Middle frontal gyrus (tissue), 1 donor: ENCODE measurements around the gene NUDT15.
"Not testable (repeated sequence)": the region's sequence is repeated elsewhere in the genome, so short reads cannot be mapped to it uniquely, and the experiment has no call there.

Source experiments
- DNase-seq: peaks from one replicate; pipeline ENCODE4 v3.0.0-alpha.2; 2015; ENCODE audit warnings: low spot score; ENCODE audit errors: extremely low spot score

NUDT15 gene

GRCh38 chr13:48042894-48043293, 5.4 kb downstream of the NUDT15 start:
- DNase-seq, result no peak

- no peak for DNase-seq
These were observed 6.4 kb downstream of the NUDT15 start for GRCh38 chr13:48043789-48044503.

DNA sequence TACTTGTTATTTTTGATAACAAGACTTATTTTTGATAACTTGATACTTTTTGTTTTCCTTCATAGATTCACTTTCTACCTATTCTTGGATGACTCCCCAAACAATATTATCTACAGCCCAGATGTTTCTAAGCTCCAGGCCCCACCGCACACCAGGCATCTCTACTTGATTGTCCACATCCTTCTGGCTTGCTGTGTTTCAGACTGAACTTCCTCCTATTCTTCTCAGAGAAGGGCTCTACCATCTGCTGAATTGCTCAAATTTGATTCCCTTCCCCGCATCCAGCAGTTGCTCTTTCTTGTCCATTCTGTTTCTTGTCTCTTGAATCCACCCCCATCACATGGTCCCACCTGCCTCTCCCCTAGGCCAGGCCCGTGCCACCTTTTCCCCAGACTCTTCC, 13.0 kb downstream of the NUDT15 start:
- no peak for DNase-seq

DNA sequence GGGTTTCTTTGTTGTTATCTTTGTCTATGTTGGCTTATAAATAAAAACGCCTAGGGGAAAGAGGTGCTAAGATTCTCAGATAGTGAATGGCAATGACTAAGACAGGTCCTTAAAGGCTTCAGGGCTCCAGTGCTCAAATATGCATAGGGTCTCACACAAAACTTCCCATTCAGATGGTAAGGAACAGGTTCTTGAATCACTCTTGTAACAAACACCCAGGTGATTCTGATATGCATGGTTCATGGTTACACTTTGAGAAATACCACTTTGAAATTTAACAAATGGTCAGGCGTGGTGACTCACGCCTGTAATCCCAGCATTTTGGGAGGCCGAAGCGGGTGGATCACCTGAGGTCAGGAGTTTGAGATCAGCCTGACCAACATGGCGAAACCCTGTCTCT, 17.1 kb downstream of the NUDT15 start:
- DNase-seq, result no peak

- no peak for DNase-seq
These were observed 18.2 kb downstream of the NUDT15 start for GRCh38 chr13:48055712-48056111.

GRCh38 chr13:48058536-48058935, 21.0 kb downstream of the NUDT15 start:
- DNase-seq, result not testable (repeated sequence)

GRCh38 chr13:48059951-48060350, 22.4 kb downstream of the NUDT15 start:
- DNase-seq, result not testable (repeated sequence)

GRCh38 chr13:48066310-48066989, 28.9 kb downstream of the NUDT15 start:
- no peak for DNase-seq

DNA sequence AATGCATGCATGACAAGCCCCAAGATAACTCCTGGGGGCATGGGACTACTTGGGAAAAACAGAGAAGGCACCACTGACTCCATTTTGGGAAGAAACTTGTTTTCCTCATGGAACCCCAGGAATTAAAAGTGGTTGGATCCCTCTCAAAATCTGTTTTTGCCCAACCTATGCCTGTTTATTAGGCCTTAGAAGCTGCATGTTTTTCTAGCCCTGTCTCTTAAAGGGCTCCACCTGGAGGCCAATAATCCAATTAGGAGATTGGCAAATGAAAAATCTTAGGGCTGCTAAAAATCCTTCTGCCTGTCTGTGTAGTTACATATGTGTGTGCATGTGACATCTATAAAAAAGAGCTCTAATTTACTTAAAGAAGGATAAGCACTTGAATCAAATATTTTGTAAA, 30.5 kb downstream of the NUDT15 start:
- DNase-seq, result no peak

DNA sequence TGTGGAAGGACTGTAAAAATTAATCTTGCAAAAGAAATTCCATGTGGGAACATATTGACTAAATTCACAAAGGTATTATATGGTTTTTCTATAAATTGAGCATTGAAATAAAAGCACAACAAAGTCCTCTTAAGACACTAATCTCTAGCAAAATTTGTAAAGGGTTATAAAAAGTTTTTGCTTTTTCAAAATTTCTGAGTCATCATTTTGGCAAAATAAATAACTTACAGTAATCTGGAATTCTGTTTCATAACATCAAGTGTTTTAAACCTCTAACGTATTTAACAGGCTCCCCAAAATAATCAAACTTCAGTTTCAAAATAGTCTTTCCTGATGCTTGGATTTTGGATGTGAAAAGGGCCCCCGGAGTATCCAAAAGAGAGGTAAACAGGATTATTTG, 31.4 kb downstream of the NUDT15 start:
- DNase-seq, result no peak

DNA sequence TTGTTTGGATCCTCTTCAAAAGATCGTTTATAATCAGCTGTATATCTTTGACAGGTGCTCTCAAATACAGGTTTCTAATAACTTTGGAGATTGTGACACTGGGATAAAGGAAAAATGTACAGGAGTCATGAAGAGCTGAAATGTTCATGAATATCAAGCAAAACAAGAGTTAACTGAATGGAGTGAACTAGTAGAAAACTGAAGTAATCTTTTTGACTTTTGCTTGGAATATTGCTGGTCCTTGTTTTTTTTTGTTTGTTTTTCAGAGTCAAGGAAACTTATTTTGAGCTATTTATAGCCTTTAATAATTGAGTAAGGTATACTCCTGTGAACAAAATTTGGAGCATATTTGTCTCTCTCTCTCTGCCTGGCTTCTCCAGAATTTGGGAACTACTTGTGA, 32.0 kb downstream of the NUDT15 start:
- DNase-seq, result no peak

- DNase-seq, result no peak
These were observed 33.4 kb downstream of the NUDT15 start for GRCh38 chr13:48070942-48071341.

- DNase-seq, result no peak
These were observed 34.8 kb downstream of the NUDT15 start for GRCh38 chr13:48072304-48072703.

- DNase-seq, result no peak
These were observed 35.3 kb downstream of the NUDT15 start for GRCh38 chr13:48072787-48073186.

DNA sequence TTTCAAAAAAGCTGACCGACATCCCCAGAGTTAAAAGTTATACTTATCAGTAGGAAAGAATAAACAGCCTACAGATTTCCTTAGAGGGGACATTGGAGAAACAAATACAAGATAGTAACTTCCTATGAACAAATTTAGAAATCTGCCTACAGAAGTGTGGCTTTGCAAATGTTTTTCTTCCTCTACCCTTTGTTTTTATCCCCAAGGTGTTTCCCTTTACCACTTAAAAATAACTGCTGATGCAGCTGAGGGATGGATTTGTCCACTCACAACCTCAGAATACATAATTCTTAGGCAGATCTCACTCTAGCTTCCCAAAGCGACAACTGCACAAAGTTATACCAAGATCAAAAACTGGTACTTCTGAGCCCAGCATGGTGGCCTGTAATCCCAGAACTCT, 36.5 kb downstream of the NUDT15 start:
- DNase-seq, result no peak

- no peak for DNase-seq
These were observed 40.7 kb downstream of the NUDT15 start for GRCh38 chr13:48078251-48078656.

DNA sequence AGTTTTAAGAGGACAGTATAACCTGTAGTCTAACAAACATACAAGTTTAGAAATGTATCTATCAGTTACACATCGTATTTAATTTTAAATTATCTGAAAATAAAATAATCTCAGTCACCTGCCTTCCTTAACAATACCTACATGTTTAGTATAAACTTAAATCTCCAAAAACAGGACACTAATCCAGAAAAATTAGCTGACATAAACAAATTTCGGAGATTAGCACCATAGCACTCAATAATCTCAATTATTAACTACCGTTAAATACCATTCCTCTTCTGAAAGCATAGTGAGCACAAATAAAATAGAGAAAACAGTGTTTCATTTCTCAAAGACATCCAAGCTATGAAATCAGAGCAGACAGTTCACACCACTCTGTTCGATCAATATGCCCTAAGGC, 44.2 kb downstream of the NUDT15 start:
- DNase-seq, result no peak

DNA sequence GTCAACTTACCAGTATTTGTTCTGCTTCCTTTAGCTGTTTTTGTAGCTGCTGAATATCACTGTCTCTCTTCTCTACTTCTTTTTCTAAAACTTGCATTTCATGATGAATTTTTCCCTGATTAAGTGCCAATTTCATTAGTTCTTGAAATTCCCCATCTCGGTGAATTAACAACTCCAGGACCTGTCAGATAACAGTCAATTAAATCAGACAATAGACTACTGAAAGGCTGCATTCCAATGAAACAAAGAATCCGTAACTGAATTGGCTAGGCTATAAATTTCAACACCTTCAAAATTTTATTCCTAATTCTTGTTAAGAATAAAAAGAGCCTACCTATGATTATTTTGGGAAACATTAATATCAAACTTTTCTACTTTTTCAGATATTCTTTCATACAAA, 48.7 kb downstream of the NUDT15 start:
- no peak for DNase-seq

- no peak for DNase-seq
These were observed 56.1 kb downstream of the NUDT15 start for GRCh38 chr13:48093588-48093987.

GRCh38 chr13:48094404-48094780, 56.9 kb downstream of the NUDT15 start:
- no peak for DNase-seq

GRCh38 chr13:48094781-48095502, 57.4 kb downstream of the NUDT15 start, which contains the start of gene MED4:
MED4 (minus strand) TSS chr13:48095104; CDS start chr13:48095078, 26 bp downstream.
- peak; percentile 94 for DNase-seq

GRCh38 chr13:48096670-48097069, 59.1 kb downstream of the NUDT15 start:
- DNase-seq, result no peak
